Left ventricle myocardium inferior (tissue), 1 donor: ENCODE results near the gene SLC15A3. TPM values are rescaled to one million over a fixed set of nuclear protein-coding genes. Genes with fewer than 3 reads are reported as not detected.

Experiments used
- DNase-seq: peaks from one replicate; pipeline ENCODE4 v3.0.0-alpha.2; 2020
- H3K27ac ChIP-seq: fragments of 200-600 bp; replicated peaks from 2 replicates; pipeline ENCODE4 v1.8.0; 2021
- H3K27me3 ChIP-seq: fragments of 200-600 bp; 2 replicates; pipeline ENCODE4 v1.8.0; 2021; ENCODE audit warnings: low read depth
- H3K36me3 ChIP-seq: fragments of 200-600 bp; 2 replicates; pipeline ENCODE4 v1.8.0; 2021
- H3K4me1 ChIP-seq: fragments of 200-600 bp; 2 replicates; pipeline ENCODE4 v1.8.0; 2021
- H3K4me3 ChIP-seq: fragments of 200-600 bp; 2 replicates; pipeline ENCODE4 v1.8.0; 2021; ENCODE audit warnings: mild to moderate bottlenecking, moderate library complexity
- H3K9me3 ChIP-seq: fragments of 200-600 bp; replicated peaks from 2 replicates; pipeline ENCODE4 v1.8.0; 2021
- intact Hi-C: fragments of 100-400 bp; cut with micrococcal nuclease; formaldehyde crosslinking; loops from one replicate; pipeline ENCODE4 v1.11.0; 2022
- total RNA-seq: library from RNA; stranded (reverse); fragmentation: NEBNext Ultra II Directional; extraction: Animal tissue kit (Norgen Biotek cat#: 25700); gene quantifications from one replicate; pipeline ENCODE4 v1.2.1, GENCODE V29; 2021
- TF ChIP-seq, protein P1 (sequence below): fragments of 200-600 bp; IDR thresholded peaks from 2 replicates; pipeline ENCODE4 v1.8.0; 2021; ENCODE audit warnings: antibody characterized with exemption, mild to moderate bottlenecking, borderline replicate concordance
- donor health status: DM: no; HTN: yes; CAD: no; lungs with severe emphysema.

Gene SLC15A3
- total RNA-seq, 1 donor from 2014 or later: 15.4 TPM

DNA sequence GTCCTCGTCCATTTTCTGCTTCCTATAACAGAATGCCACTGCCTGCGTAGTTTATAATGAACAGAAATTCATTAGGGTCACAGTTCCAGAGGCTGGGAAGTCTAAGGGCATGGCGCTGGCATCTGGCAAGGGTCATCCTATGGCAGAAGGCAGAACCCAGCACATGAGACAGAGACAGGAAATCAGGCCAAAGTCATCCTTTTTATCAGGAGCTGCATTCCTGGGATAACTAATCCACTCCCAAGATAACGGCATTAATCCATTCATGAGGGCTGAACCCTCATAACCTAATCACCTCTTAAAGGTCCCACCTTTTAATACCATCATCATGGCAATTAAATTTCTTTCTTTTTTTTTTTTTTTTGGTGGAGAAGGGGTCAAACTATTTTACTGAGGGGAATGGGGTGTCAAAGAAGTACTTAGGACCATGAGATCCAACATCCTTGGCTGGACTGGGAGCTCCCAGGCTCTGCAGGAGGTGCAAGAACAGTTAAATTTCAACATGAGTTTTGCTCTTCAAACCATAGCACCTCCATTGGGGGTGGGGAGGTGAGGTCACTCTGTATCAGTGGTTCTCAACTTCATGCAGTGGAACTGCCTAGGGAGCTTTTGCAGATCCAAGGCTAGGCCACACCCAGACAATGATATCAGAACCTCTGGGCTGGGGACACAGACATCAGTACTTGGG lies 33.6 kb downstream of the SLC15A3 start:
- no peaks in the 10 kb centered on the region for H3K27me3 ChIP-seq
- intact Hi-C loops: no loop called here
- no peaks in the 10 kb centered on the region for H3K9me3 ChIP-seq
- TF ChIP-seq, protein P1, sequence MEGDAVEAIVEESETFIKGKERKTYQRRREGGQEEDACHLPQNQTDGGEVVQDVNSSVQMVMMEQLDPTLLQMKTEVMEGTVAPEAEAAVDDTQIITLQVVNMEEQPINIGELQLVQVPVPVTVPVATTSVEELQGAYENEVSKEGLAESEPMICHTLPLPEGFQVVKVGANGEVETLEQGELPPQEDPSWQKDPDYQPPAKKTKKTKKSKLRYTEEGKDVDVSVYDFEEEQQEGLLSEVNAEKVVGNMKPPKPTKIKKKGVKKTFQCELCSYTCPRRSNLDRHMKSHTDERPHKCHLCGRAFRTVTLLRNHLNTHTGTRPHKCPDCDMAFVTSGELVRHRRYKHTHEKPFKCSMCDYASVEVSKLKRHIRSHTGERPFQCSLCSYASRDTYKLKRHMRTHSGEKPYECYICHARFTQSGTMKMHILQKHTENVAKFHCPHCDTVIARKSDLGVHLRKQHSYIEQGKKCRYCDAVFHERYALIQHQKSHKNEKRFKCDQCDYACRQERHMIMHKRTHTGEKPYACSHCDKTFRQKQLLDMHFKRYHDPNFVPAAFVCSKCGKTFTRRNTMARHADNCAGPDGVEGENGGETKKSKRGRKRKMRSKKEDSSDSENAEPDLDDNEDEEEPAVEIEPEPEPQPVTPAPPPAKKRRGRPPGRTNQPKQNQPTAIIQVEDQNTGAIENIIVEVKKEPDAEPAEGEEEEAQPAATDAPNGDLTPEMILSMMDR: no peak
- H3K4me1 ChIP-seq: peaks cover 64% of the 10 kb centered on the region
- H3K36me3 ChIP-seq: peaks cover 39% of the 10 kb centered on the region
- no peak overlapping the region for H3K4me3 ChIP-seq
- H3K27ac ChIP-seq: no peak overlapping the region
- DNase-seq: no peak

DNA sequence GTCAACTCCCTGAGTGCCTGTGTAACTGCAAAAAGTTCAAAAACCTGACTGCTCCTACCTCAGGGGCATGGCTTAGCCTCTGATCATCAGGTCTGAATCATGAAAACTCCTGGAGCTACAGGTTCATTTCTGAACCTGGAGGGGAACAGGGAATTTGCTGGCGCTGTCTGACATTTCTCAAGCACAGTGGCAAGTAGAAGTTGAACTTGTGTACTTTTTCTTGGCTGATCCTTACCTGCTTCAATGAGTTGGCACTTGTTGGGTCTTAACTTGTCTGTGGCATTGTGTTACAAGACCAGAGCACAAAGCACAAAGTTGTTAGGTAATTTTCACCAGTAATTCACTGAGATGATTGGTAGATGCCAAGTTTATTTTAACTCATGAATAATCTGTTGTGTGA lies 34.7 kb downstream of the SLC15A3 start:
- no peak overlapping the region for H3K27ac ChIP-seq
- H3K4me1 ChIP-seq: peaks cover 76% of the 10 kb centered on the region
- peaks cover 28% of the 10 kb centered on the region for H3K36me3 ChIP-seq
- no peak for DNase-seq
- intact Hi-C loops: no loop called here
- no peak overlapping the region for H3K4me3 ChIP-seq
- TF ChIP-seq, protein P1: no peak
- no peaks in the 10 kb centered on the region for H3K27me3 ChIP-seq
- no peaks in the 10 kb centered on the region for H3K9me3 ChIP-seq

DNA sequence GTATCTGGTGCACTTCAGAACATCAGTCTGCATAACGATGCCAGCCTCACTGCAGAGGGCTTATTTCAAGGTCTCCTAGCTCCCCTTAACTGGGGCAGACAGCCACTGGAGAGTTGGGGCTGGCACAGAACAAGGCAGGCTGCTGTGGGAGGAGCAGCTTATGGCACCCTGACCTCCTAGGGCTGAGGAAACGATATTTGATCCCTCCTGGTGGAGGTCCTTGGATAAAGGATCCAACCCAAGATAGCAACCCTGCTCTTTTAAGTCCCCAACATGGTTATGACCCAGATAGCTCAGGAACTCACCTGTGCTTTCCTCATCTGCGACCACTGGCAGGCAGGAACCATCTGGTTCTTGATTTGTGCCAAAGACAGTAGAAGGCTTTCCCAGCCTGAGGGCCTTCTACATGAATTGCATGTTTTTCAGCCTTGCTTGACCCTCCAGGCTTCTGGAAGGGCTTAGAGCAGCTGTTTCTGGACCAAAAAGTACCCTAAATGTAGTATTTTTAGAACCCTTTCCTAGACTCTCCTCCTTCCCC lies 35.2 kb downstream of the SLC15A3 start:
- H3K9me3 ChIP-seq: no peaks in the 10 kb centered on the region
- TF ChIP-seq, protein P1: no peak
- H3K4me3 ChIP-seq: no peak overlapping the region
- H3K4me1 ChIP-seq: peaks cover 81% of the 10 kb centered on the region
- no peak for DNase-seq
- no peak overlapping the region for H3K27ac ChIP-seq
- peaks cover 23% of the 10 kb centered on the region for H3K36me3 ChIP-seq
- H3K27me3 ChIP-seq: no peaks in the 10 kb centered on the region
- intact Hi-C loops: no loop called here

DNA sequence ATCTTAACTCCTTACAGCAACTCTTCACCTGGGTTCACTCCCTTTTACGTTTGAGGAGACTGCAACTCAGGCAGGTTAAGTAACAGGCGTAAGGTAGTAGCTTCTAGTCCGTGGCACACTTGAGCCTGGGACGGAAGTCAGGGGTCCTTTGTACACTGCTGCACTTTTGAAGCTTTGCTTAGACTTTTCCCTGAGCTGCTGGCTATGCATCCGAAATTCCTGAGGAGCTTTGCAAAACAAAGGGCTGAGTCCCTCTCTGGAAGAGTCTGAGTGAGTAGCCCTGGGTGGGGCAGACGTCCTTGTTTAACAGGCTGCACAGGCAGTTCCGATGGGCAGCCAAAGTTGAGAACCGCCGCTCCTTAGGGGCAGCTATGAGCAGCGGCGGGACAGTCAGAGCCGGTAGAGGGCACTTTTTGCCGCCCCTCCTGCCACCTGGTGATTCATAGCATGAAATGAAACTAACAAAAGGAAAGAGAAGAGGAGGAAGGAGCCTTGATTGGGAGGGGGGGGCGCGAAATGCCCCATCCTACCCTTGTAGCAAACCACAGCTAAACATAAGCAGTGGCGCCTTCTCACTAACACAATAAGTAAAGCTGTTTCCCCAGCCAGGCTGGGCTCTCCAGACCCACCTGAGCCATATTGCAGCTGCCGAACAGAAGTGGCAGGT lies 36.6 kb downstream of the SLC15A3 start:
- Histone ChIP-seq H3K27me3 (no peaks in the 10 kb centered on the region), H3K4me3 (peak overlapping the region; percentile 94), H3K36me3 (peaks cover 9% of the 10 kb centered on the region), H3K9me3 (no peaks in the 10 kb centered on the region), H3K4me1 (peaks cover 94% of the 10 kb centered on the region), H3K27ac (peak overlapping the region; percentile 98)
- intact Hi-C loops: no loop called here
- TF ChIP-seq, protein P1: peak; percentile 49
- DNase-seq: peak; percentile 49

DNA sequence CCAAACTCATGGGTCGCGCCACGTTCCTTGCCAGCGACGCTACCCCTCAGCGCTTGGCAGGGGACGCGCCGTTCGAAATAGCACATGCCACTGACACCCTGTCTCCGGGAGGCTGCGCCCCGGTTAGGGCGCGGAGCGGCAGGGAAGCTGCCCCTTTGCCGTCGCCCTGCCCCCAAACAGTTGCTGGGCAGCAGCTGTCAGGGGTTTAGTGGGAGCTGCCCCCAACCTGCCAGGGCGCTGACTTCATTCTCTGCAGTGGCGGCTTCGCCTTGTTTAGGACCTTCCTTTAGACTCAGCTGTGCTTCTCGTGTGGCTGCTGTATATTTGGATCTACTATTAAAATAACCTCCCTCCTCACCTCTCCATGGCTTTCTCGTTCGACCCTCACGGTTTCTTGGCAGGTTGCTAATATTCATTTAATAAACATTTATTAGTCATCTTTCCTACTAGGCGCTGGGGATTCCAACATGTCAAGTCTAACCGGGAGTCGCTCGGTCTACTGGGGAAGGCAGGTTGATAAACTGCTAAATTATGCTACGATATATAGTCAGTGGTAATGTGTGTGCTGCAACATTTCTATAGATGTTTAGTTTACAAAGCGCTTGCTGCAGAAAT lies 37.2 kb downstream of the SLC15A3 start:
- Histone ChIP-seq H3K36me3 (peaks cover 3% of the 10 kb centered on the region), H3K27me3 (no peaks in the 10 kb centered on the region), H3K27ac (peak overlapping the region; percentile 98), H3K4me1 (peaks cover 89% of the 10 kb centered on the region), H3K4me3 (peak overlapping the region; percentile 94), H3K9me3 (no peaks in the 10 kb centered on the region)
- TF ChIP-seq, protein P1: no peak
- DNase-seq: no peak
- intact Hi-C loops: no loop called here
